ENCODE measurements around the gene GTF2F2.
A peak's percentile ranks its signal among the peaks of the same experiment; 100 is the strongest.

GTF2F2 gene

DNA sequence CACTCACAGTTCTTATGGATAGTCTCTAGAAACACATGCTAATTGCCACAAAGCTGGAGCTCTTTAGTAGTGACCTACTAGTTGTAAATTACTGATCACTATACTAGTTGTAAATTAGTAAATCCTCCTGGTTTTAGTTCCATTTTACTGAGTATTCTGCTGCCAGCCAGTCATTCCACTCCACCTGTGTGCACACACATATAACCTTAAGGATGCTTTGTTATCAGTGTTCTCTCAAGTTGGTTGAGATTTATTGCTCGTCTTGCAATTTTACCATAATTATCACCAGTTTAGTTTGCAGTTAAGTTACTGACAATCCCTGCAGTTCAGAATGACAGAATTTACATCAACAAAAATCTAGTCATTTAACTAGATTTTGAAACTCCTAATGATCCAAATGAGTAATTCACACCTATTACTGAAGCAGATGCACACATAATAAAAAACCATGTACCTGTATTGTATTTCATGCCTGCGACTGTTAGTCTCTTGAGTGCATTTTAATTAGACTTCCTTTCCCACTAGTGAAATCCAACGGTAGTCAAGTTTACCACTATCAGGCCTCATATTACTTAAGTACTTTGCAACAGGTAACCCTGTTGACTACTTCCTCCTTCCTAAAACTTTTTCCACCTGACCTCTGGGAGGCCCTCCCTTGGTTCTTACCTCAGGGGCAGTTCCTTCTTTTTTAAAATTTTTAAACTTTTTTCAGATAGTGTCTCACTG, 213.1 kb downstream of the GTF2F2 start:
- no peak for DNase-seq (ENCODE audit: extremely low spot score)
- ChIA-PET POLR2A (interaction anchor here (1.0 kb wide), 1 partner anchor 61 kb away, joined by 4 read pairs; no protein-coding TSS in a partner anchor), CTCF (no interaction called here)
- TF ChIP-seq NFRKB (IDR thresholded peaks at IDR 0.05) (no peak), ELF4 (IDR thresholded peaks at IDR 0.05) (0 out of 2 replicates have a peak, but pooled peaks have one; percentile 8)

Data from HEK293T (cell line).